ENCODE data around the gene SMIM5. TPM values are rescaled to one million over a fixed set of nuclear protein-coding genes. Genes with fewer than 3 reads are reported as not detected.

The SMIM5 gene
- total RNA-seq, 1 experiment from 2014 or later: 0.24 TPM

- Histone ChIP-seq H3K27me3 (ENCODE audit: insufficient read depth, low read length) (no peaks in the 10 kb centered on the region), H3K79me1 (ENCODE audit: insufficient read depth, low read depth, low read length, poor library complexity, severe bottlenecking) (no peaks in the 10 kb centered on the region), H3K23me2 (ENCODE audit: insufficient read length, low read depth, low read length, poor library complexity, severe bottlenecking) (no peaks in the 10 kb centered on the region), H4K8ac (replicated peaks; ENCODE audit: insufficient read length, low read depth, low read length) (no peak overlapping the region), H3K23ac (ENCODE audit: insufficient read length, low read depth, low read length) (no peak overlapping the region), H4K91ac (ENCODE audit: insufficient read length, low read depth, low read length) (no peak overlapping the region), H3K14ac (ENCODE audit: insufficient read depth, low read length) (no peak overlapping the region), H3K9me3 (ENCODE audit: control insufficient read depth, low read depth, low read length) (no peaks in the 10 kb centered on the region), H2BK15ac (ENCODE audit: low read depth, low read length) (no peak overlapping the region), H3K4ac (ENCODE audit: low read depth, low read length) (no peak overlapping the region), H2BK12ac (ENCODE audit: insufficient read length, low read depth, low read length) (no peak overlapping the region), H3K4me1 (ENCODE audit: insufficient read depth, low read length) (no peaks in the 10 kb centered on the region; the same call in 1 of the 2 replicates), H3K4me2 (ENCODE audit: insufficient read depth, insufficient read length, low read length) (no peak overlapping the region), H2BK5ac (ENCODE audit: insufficient read length, low read length) (no peak overlapping the region), H3K56ac (ENCODE audit: insufficient read length, low read depth, low read length) (no peak overlapping the region), H3K27ac (ENCODE audit: insufficient read length, low read depth, low read length) (no peak overlapping the region), H4K20me1 (ENCODE audit: control insufficient read depth, insufficient read depth, insufficient read length) (no peaks in the 10 kb centered on the region), H3K79me2 (ENCODE audit: insufficient read depth, low read length) (no peaks in the 10 kb centered on the region), H3K18ac (ENCODE audit: insufficient read length, low read depth, low read length) (no peak overlapping the region), H2BK120ac (ENCODE audit: low read depth, low read length, poor library complexity, severe bottlenecking) (no peak overlapping the region), H3T11ph (ENCODE audit: low read length) (no peak overlapping the region), H2AK5ac (ENCODE audit: insufficient read length, low read length) (no peak overlapping the region), H4K5ac (ENCODE audit: insufficient read length, low read depth, low read length) (no peak overlapping the region), H2AFZ (ENCODE audit: low read length) (no peak overlapping the region), H3K9ac (ENCODE audit: extremely low read depth, insufficient read length, low read length) (no peak overlapping the region), H2BK20ac (ENCODE audit: low read depth, low read length, poor library complexity, severe bottlenecking) (no peak overlapping the region)
- no peaks in the 10 kb centered on the region for H3K27me3 Mint-ChIP-seq (ENCODE audit: low read depth)
- WGBS (ENCODE audit: extremely low coverage, insufficient read length, low lambda C conversion rate): no CpG with 5 or more reads among the region's 19 CpGs
- H3K9me3 Mint-ChIP-seq: no peaks in the 10 kb centered on the region
- TF ChIP-seq CTCF (conservative IDR thresholded peaks at IDR 0.05): no peak
- H3K4me3 Mint-ChIP-seq: no peak overlapping the region
- peak overlapping the region in 2 of 3 experiments; percentile 39 to 48; a peak in 2 of 7 replicates for H3K27ac Mint-ChIP-seq
- peaks cover 16 to 24% of the 10 kb centered on the region in 2 experiments for H3K4me1 Mint-ChIP-seq
- 0 out of 7 replicates have a peak, but pooled peaks cover 0 to 4% (median 0%) of the 10 kb centered on the region in 3 experiments for H3K36me3 Mint-ChIP-seq (ENCODE audit: insufficient read depth in 1 of 3, low read depth in 3 of 3)
- DNase-seq: no peak
Measured at GRCh38 chr17:75636381-75637142, 3.3 kb downstream of the SMIM5 start.

All from H9 (cell line).